Measurements from ENCODE around the gene VGLL2.
A peak's percentile ranks its signal among the peaks of the same experiment; 100 is the strongest.

VGLL2 gene

DNA sequence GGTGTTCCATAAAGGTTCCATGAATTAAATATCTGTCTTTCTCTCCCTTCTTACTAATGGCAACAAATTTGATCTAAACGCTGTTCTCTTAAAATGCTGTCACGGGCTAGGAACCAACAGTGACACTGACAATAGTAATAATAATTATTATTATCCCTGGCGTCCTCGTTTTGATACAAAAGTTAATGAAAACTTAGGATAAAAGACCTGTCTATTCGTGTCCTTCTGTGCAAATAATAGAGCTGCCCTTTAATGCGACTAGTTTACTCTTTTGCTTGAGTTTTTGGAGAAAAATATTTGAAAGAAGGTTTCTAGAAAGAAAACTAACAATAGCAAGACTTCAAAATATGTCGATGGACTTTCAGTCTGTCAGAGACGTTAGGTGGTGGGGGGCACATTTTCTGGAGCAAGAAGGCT is 4.3 kb downstream of the VGLL2 start:
- no peak for DNase-seq (ENCODE audit: low read depth)

- DNase-seq (ENCODE audit: low read depth), result no peak
These were observed 4.9 kb downstream of the VGLL2 start for GRCh38 chr6:117270055-117270842.

GRCh38 chr6:117270843-117271507 is 5.6 kb downstream of the VGLL2 start:
- no peak for DNase-seq (ENCODE audit: low read depth)

DNA sequence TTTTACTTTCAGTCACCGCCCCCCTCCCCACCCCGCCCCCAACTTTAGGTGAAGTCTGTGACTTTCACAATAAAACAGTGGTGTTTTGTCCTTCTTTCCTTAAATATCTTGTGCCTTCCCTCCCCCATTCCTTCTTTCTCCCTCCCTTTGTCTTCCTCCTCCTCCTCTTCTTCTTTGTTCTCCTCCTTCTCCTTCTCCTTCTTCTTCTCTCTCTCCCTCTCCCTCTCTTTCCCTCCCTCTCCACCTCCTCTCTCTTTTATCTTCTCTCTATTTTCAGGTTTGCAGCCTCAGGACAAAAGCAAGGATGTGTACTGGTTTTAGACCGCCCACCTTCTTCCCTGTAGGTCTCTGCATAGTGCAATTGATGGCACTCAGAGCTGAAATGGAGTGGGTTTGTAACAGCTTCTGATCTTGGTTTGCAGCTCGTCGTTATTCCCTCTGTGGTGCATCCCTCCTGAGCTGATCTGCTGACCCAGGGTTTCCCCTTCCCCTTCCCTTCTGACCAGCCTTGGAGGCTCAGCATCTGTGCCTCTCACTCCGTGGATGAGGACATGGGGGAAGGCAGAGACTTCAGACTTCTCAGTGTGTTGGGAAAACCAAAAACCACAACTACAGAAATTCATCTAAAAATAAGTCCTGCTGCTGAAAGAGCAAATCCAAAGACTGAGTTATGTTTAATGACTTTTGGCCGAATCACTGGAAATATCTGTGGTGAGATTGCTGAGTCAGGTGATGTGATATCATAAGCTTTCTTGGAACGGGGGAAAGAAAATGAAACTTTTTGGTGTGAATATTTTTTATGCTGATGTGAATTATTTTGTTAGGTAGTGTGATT is 6.9 kb downstream of the VGLL2 start:
- no peak for DNase-seq (ENCODE audit: low read depth)

- DNase-seq (ENCODE audit: low read depth), result no peak
These were observed 7.5 kb downstream of the VGLL2 start for GRCh38 chr6:117272891-117273290.

DNA sequence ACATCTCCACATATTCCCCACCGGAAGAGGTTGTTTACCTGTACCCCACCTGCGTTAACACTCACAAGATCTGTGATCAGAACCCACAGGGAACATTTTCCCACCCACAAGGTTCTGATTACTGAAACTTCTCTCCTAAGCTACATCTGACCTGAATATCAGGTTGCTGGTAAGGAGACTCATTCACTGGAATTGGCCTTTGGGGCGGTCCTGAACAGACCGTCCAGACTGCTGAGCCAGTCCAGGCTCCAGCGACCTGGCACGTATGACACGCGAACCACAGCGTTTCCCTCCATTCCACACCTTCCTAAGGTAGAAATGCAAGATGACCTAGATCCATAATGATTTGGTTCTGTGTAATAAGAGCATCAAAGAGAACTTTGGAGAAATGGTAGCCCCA is 9.8 kb downstream of the VGLL2 start:
- DNase-seq (ENCODE audit: low read depth), result no peak

DNA sequence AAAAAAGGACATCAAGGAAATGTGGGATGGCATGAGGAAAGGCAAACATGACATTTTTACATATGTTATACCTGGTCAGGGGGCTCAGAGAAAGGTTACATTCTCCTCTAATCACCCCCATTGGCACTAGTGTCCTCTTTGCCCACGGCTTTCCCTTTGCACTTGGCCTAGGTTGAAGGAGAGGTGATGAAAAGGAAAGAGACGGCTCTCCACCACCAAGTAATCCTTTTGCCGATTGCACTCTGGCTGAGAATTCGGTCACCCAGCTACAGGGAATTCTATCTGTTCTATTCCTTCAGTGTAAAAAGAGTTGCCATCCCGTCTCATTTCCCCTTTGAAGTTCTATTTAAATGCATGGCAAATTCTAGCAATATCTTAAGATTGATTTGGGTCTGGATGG is 10.4 kb downstream of the VGLL2 start:
- DNase-seq (ENCODE audit: low read depth), result no peak

DNA sequence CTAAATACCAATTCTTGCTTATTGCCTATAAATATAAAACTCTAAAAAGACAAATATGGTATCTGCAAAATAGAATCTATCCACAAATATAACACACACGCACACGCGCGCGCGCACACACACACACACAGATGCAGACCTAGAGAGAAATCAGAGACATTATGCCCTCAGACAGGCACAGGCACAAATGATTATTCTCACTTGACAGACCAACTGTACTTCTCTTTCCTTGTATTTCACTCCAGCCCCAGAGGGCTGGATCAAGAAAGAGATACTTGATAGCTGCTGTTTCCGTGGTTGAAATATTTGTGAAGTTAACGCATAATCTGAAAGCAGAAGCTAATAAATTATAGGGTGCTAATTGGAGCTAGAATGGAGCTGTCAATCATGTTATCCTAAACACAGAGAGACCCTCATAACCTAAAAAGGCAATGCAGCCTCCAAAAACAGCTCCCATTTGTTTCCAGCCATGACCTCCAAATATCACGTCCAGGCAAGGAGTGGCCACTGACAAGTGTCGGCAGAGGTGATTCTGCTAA is 11.5 kb downstream of the VGLL2 start:
- no peak for DNase-seq (ENCODE audit: low read depth)

DNA sequence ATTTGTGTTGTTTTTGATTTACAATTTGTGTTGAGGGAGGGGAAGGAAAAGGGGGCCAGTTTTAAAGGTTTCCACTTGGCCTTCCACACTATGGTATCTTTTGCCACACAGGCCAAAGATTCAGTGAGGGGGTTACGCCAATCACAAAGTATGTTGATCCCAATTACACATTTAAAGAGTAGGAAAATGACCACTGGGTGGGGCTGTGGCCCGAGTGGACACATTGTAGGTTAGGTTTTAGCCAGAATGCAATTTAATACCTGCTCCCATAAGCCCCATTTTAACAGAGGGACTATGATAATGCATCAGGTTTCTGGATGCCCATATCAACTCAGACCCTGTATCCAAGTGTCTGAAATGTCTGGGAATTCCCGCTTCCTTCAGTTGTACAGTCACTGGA is 15.6 kb downstream of the VGLL2 start:
- no peak for DNase-seq (ENCODE audit: low read depth)

DNA sequence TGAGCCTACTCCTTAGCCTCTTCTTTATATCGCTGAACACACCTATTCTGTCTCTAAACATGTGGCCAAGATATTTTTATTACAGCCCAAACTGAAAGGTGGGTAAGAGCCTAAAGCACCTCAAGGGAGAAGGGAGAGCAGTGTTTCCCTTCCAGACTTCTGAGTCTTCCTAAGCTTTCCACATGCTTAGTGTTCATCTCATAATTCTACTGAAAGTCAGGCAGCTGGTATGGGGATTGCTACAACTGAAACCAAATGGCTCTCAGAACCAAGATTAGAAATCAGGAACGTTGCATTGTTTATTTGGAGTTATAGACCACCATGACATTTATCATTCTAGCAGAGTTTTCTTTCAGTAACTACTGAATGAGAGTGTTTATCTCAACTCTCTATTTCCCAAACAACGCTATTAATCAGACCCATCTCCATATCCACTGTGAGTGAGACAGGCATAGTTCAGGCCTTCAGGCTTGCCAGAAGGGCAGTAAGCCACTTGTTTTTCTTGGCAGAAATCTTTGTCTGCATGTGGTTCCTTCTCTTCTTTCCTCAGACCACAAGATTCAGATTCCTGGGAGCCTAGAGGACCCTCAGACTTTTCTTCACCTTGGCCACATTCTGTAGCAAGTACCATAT is 22.8 kb downstream of the VGLL2 start:
- DNase-seq (ENCODE audit: low read depth), result no peak

DNA sequence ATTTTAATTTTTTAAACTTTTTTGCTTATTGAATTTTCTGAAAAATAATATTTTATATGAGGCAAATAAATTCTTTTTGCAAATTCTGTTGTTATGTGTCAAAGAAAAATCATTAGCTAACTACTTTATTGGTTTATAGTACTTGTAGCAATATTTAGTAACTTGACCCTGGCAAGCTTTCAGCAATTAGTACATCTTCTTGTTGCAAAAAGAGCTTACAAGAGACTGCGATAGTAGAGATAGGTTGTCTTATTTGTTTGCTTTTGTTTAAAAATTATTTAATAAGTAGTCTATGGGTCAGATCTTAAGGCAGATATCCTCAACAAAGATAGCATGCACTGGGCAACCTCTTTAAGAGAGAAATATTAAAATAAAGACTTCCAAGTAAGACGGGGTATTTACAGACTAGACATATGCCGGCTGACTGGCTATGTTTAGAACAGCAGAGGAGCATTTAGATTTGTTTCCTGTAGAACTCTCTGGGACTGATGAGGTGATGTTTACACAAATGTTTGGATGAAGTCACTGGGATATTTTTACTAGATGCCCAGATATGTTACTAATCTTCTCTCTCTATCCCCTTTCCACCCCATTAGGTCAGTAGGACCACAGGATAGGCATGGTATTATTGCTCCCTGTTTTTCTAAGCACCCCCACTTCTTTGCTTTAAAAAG is 25.0 kb downstream of the VGLL2 start:
- DNase-seq (ENCODE audit: low read depth), result no peak

GRCh38 chr6:117298941-117299340 is 33.6 kb downstream of the VGLL2 start:
- DNase-seq (ENCODE audit: low read depth), result no peak

- no peak for DNase-seq (ENCODE audit: low read depth)
These were observed 38.0 kb downstream of the VGLL2 start for GRCh38 chr6:117303323-117303722.

GRCh38 chr6:117304446-117304845 is 39.1 kb downstream of the VGLL2 start:
- DNase-seq (ENCODE audit: low read depth), result no peak

DNA sequence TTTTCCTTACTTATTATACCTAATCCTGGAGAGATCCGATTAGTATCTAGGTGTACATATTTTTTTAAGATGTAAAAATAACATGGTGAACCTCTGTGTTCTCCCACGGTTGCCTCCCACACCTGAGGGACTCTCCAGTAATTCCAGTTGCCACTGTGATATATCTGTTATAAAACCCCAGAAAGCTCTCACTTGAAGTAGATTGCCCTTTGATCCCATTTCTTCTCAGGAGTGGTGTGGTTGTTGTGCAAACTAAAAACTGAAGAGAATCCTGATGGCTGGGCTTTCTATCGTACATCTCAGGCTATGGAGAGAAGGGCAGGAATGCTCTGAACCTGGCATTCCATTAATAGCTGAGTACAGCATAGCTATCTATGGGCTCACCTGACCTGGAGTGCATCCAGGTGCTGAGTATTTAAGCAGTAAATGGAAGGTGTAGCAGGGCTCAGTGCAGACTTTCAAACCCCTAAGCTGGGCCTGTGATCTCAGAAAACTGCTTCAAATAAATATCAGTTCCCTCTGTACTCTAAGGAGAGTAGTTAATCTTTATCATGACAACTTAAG is 41.0 kb downstream of the VGLL2 start:
- no peak for DNase-seq (ENCODE audit: low read depth)

DNA sequence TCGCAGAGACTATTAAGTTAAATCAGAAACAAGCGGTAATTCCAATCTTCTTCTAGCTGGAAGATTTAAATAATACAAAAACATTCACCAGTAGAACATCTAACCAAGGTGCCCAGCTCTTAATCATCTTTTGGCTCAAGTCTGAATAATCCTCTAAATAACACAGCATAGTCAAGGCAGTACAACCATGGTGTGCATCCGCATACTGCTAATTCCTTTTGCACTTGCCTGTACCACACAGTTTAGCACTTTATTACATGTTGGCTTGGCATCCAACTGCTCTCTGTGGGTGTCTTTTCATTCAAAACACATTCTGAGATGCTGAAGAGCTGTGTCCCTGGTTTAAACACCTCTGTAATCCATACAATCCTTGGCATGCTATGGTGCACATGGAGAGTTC is 42.3 kb downstream of the VGLL2 start:
- DNase-seq (ENCODE audit: low read depth), result no peak

- no peak for DNase-seq (ENCODE audit: low read depth)
These were observed 43.7 kb downstream of the VGLL2 start for GRCh38 chr6:117309069-117309468.

- no peak for DNase-seq (ENCODE audit: low read depth)
These were observed 44.3 kb downstream of the VGLL2 start for GRCh38 chr6:117309611-117310010.

DNA sequence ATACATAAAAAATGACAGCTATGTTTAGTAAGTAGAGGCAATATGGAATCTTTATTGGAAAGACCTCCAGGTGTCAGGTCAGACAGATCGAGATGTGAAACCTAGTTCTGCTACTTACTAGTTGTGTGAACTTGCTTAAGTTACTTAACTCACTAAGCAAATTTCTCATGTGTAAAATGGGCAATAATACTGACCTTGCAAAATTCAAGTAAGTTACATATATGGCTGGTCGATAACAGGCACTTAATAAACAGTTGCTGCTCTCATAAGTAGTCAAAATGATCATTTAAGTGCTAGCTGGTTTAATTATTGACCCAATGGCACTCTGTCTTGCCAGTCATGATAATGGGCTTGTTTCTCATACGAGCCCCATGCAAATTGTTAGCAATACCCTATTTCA is 46.0 kb downstream of the VGLL2 start:
- DNase-seq (ENCODE audit: low read depth), result no peak

DNA sequence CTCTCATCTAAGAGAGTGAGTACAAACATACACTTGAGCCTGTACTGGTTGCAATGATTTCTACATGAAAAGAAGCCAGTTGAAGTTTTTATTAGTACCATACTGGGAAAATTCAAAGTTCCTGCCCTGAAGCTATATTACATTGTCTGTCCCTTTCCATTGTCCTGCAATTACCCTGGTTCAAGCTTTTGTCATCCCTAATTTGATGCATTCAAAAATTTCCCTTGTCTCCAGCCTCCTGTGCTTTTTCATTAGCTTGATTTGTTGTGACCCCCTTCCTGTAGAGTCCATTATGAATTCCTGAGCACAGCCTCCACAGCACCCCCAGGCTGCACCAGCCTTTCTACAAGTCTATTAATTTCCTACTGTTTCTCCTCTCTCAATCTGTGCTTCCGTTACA is 46.4 kb downstream of the VGLL2 start:
- DNase-seq (ENCODE audit: low read depth), result no peak

GRCh38 chr6:117317261-117317660 is 51.9 kb downstream of the VGLL2 start:
- DNase-seq (ENCODE audit: low read depth), result peak; percentile 11
